GOT3 (cell line): ENCODE measurements around the gene PIM2.
"Not testable (repeated sequence)": the region's sequence is repeated elsewhere in the genome, so short reads cannot be mapped to it uniquely, and the experiment has no call there.

Experiments
- DNase-seq: peaks from one replicate; lab custom pipeline; 2025; ENCODE audit warnings: mixed read lengths; lab: John Stamatoyannopoulos, UW

The PIM2 gene

DNA sequence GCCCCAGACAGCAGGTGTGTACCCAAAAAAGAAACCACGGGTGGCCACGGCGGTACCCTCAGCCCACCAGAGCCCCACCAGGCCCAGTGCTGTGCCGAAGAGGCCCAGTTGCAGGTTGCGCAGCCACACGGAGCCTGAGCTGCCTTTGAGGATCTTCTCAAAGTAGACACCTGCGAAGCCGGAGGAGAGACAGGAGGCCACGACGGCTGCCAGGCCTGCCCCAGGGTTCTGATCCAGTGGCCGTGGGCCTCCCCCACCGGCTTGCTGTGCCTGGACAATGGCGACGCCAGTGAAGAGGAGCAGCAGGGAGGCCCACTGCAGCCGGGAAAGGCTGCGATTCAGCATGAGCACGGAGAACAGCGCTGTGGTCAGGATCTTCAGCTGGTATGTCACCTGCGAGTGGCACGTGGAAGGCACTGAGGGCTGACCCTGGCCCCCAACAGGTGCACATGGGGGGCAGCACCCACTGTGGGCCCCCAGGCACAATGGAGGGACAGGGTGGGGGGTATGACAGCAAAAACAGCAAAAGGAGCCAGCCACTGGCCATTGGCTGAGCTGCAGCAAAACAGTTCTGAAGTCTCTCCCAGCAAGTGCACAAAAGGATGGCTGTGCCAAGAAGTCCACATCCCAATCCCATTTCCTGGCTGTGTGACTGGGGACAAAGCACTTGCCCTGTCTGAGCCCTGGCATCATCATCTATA is 13.6 kb downstream of the PIM2 start:
- no peak for DNase-seq

DNA sequence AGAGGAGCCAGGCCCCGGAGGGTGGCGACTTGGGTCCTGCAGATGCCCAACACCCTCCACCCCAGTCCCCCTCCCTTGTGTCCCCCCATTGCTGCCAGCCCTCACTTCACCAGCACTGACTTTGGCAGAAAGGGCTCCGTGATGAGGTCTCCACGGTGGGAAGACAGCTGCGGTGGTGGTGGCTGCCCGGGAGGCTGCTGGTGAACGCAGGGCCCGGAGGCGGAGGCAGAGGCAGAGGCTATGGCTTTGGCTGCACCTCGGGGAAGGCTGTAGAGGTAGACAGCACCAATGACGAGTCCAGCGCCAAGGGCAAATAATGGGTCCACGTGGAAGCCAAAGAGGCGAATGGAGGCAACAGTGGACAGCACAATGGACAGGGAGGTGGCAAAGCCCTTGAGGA is 14.2 kb downstream of the PIM2 start:
- no peak for DNase-seq

DNA sequence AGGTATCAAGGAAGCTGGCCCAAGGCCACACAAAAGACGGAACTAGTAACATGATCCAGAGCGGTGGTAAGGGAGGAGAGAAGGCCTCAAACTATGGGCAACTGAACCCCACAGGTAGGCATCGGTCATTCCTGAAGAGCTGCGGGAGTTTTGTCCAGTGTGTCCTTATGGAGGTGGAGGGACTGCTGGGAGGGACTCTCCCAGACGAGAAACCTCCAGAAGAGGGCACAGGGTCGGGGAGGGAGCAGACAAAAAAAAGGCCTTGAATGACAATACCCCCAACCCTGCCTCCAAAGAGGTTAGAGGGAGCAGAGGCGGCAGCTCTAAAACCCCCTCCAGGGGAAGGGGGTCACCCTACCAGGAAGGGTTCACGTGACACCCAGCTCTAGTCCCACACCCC is 14.6 kb downstream of the PIM2 start:
- DNase-seq = no peak

DNA sequence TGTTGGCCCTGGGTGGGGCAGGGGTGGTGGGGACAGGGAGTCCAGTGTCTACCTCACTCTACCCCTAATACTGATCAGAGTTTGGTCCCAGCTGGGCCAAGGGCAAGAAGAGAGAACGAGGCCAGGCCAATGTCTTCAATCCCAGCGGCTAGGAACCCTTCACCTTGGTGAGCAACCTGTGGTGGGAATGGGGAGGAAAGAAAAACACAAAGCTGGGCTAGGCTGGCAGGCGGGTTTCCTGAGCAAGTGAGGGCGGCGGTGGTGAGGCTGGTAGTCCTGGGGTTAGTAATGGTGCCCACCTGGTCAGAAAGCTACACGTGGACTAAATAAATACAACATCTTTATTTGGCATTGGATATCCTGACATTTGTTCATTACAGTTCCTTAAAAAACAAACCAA is 15.5 kb downstream of the PIM2 start:
- DNase-seq = no peak

DNA sequence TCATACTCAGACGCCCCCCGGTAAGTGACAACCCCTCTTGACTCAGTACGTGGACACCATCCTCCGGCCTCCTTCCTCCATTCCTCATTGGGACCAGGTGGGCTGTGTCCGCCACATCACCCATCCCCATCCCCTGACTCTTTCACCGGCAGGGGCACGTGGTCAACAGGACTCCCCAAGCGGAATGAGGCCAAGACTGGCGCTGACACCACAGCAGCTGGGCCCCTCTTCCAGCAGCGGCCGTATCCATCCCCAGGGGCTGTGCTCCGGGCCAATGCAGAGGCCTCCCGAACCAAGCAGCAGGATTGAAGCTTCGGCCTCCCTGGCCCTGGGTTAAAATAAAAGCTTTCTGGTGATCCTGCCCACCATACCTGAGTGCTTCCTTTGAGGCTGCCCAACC is 16.0 kb downstream of the PIM2 start:
- no peak for DNase-seq

DNA sequence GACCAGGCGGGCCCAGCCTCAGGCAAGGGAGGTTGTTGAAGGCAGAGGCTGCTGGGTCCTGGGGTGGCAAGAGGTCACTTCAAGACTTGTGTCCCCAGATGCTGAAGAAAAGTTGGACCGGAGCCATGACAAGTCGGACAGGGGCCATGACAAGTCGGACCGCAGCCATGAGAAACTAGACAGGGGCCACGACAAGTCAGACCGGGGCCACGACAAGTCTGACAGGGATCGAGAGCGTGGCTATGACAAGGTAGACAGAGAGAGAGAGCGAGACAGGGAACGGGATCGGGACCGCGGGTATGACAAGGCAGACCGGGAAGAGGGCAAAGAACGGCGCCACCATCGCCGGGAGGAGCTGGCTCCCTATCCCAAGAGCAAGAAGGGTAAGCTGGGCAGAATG is 16.7 kb downstream of the PIM2 start:
- no peak for DNase-seq

DNA sequence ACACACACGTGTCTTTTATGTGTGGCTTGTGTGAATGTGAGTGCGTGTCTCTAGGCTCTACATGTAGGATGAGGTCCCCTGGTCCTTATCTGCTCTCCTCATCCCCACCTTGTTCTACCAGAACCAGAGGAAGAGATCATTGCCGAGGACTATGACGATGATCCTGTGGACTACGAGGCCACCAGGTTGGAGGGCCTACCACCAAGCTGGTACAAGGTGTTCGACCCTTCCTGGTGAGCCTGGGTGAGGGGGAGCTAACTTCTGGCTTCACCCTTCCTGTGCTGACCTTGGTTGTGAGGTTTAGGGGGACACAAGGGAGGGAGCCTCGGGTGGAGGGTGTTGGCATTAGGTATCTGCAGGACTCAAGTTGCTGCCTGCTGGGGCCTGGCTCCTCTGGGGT is 17.8 kb downstream of the PIM2 start:
- DNase-seq = no peak

DNA sequence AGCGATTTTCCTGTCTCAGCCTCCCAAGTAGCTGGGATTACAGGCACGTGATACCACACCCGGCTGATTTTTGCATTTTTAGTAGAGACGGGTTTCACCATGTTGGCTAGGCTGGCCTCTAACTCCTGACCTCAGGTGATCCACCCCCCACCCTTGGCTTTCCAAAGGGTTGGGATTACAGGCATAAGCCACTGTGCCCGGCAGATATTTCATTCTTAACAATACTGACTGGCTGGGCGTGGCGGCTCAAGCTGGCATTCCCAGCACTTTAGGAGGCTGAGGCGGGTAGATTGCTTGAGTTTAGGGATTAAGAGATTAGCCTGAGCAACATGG is 19.8 kb downstream of the PIM2 start:
- DNase-seq = no peak

DNA sequence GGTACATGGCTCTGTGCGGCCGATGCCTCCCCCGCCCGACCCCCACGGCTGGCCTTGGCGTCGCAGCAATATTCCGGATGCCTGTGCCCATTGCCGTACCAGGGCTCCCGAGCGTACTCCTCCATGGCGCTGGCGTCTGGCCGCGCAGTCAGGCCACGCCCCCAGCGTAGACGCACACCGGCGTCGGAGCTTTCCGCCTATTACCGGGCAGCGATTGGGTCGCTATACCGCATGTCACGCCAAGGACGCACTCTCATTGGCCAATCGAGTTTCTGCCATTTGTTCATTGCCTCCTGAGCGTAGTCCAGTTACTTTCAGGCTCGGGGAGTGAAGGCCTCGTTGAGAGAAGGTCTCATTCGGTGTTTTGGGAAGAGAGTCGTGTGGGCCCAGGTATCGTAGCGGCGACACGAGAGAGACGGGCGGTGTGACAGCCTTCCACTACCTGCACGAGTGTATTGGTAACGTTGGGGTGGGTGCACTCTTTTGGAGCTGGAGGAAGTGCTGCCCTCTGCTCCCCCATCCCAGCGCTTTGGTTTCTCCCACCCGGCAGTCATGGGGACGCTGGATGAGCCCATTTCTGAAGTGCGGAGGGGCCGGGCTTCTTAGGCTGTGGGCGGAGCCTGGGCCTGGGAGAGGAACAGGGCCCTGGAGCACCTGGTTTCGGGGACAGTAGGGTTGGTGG is 21.1 kb downstream of the PIM2 start, which contains the start of the genes PQBP1 and TIMM17B:
TSS of gene PQBP1 (plus strand) at position 306 of the 682 bp plus-strand sequence. CDS start 580 bp downstream, outside the sequence.
TSS of gene TIMM17B (minus strand) at position 144 of the 682 bp plus-strand sequence. CDS start at position 125, 19 bp downstream.
- peak; percentile 66 for DNase-seq

DNA sequence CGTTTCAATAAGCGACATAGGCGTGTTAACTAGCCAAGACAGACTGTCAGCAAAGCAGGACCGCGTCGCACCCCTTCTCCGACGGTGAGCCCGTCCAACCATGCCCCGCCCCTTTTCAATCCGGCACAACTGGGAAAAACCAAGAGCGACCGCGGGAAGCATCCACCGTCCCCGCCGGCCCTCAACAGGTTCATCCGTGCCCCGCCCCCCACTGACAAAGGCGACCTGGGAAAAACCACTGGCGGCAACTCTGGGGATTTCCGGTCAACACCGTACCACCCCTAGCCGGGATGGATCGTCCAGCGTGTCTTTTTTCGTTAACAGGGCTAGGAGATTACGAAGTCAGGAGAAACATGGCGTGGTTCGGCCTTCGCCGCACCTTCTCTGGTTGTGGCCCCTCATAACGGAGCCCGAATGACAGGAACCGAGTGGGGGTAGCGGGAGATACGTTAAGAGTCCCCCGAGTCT is 21.6 kb downstream of the PIM2 start:
- DNase-seq = no peak

DNA sequence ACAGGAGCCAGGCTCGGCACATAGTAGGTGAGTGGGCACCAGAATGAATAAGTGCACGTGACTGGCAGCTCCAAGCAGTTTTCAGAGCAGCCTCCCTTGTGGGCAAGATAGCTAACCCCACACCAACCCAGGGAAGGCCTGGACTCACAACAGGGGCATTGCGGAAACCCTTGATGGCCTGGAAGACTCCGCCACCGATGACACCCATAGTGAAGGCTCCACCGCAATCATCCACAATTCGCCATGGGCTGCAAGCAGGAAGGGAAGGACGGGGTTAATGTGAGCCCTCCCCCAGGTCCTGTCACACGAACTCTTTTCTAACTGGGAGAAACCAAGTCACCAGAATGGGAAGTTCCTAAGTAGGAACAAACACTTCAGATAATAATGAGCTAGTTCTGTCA is 22.2 kb downstream of the PIM2 start:
- no peak for DNase-seq

DNA sequence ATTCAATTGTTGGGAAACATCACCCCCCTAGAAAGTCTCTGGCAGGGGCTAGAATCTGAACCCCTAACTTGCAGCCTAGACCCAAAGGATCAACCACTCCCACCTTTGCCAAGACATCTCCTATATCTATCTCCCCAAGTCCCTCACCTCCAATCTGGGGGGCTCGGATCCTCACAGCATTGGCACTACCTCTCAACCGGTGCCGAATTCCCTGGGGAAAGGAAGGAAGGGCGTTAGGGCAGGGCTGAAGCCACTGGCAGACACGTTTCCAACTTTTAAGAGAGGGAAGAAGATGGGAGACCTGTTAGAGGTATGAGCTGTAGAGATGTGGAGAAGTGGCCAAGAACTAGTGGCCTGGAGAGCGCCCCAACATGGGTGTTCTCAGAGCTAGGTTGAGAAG is 23.9 kb downstream of the PIM2 start:
- DNase-seq = no peak

DNA sequence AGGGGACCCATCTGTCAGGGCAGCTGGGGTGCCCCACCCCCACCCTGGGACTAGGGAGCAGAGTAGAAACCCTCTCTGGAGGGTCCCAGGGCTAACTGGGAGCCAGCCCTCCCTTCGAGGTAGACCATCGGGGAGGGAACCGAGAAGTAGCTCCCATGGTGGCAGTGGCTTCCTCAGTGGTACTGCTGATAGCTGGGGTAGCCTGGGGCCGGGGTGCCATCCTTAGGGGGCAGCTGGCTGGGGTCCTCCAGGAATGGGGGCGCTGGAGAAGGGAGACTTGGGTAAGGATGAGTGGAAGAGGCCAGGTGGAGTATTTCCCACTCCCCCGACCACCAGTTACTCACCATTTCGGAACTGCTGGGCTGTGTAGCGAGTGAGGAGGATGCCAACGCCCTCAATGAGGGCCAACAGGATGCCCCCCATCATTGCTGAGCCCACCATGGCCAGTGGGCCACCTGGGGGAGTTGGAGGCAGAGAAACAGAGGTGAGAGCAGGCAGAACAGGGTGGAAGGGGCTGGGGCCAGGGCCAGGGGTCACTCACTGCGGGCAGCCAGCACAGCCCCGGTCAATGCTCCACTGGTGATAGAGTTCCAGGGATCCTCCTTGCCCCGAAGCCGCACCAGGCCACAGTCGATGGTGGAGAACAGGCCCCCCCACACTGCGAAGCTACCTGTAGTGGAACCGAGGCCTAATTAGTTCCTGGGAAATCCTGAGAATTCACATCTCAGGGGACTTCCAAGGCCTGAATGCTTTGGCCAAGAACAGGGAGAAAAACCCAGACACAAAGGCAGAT is 25.1 kb downstream of the PIM2 start:
- DNase-seq = no peak

DNA sequence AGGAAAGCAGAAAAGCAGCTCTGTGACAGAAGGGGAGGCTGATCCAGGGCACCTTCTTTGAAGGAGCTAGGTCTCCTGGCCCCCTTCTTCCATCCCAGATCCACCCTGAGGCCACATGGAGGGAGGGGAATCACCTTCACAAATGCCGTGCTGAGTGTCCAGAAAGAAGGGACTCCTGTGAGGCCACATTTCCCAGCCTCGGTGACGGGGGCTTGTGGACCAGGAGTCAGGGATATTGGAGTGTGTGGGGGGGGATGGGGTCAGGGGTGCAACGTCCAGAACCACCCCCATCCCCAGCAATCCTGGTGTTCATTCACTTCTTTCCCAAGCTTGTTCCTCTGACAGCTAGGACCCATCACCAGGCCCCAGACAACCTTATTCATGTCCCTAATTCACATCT is 25.9 kb downstream of the PIM2 start:
- DNase-seq = no peak

DNA sequence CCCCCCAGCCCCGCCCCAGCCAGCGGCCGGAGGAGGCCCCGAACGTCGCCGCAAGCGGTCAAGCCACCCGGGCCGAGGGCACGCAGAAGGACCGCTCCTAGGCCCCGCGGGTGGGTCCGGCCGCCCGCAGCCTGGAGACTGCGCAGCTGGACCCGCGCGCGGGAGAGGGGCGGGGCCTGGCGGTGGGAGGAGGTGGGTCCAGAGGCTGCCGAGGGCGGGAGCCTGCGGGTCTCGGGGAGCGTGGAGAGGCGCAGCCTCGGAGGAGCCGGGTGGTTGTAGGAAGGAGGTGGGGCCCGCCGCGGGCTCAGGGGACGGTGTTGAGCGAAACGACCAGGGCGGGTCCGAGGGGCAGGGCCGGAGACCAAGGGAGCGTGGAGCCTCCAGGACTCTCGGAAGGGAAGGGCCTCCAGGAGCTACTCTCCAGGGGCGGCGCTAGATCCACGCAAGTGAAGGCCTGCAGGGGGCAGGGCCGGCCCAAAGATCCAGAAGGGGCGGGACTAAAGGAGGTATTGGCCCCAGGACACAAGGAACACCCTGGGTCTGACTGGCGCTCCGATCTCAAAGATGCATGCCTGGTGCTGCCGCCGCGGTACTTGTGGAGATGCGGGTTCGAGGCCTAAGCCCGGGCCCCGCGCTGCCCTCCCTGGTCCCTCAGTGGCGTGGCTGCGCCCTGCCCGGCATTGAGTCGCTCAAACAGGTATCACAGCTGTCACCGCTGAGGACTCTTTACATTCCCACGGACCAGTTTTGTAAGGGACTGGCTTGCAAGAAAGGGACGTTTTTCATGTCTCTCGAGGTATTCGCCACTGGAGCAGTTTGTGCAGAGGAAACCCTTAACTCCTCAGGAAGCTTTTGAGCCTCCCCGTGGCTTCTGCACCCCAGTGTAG is 27.2 kb downstream of the PIM2 start:
- peak; percentile 68 for DNase-seq

DNA sequence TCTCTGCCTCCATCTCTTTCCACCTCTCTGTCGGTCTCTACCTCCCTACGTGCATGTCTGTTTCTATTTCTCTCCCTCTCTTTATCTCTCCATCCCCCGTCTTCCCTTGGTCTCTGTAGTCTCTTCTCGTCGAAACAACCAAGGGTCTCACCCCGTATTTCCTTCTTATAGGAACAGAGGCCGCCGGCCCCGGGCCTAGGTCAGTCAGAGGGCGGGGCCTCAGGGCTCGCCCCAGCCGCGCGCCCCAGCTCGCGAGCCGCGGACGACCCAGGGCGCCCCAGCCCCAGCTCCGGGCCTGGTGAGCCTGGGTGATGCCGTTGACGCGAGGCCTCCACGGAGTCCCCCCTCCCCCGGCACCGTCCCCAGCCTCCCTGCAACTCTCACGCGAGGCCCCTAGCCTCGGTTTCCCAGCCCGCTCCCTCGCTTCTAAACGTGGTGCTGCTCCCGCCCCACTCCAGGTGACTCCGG is 27.9 kb downstream of the PIM2 start:
- DNase-seq = no peak

DNA sequence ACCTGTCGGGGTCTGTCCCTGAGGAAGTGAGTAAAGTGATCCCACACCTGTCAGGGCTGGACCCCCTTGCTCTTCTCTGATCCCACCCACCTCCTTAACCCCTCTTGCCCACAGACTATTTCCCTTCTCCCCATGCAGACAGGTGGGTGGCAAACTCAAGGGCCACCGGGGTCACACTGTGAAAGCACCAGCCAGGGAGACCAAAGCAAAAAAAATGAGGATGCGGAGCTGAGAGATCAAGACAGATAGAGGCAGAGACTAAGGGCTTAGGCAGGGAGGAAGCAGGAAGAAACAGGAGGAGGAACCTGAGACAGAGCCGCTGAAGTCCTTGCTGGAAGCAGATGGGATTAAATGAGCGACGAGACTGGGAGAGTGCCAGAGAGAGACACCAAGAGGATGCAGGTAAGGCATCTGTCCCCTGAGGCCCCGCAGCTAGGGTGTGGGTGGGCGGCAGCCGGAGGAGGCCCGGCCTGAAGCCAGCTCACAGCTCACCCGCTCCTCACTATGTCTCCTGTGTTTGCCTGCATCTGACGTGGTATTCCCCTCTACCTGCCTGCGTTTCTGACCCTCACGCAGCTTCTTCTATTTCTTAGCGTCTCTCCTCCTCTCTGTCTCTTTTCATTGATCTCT is 28.4 kb downstream of the PIM2 start:
- DNase-seq = no peak

DNA sequence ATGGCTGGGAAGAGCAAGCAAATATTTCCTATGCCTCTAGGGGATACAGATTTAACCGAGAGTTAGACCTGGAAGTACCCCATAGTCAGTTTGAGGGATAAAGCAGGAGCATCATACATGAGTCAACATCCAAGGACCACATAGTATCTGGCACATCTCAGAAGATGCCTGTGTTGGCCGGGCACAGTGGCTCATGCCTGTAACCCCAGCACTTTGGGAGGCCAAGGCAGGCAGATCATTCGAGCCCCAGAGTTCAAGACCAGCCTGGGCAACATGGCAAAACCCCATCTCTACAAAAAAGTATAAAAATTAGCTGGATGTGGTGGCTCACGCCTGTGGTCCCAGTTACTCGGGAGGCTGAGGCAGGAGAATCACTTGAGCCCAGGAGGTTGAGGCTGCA is 32.2 kb downstream of the PIM2 start:
- DNase-seq = not testable (repeated sequence)

DNA sequence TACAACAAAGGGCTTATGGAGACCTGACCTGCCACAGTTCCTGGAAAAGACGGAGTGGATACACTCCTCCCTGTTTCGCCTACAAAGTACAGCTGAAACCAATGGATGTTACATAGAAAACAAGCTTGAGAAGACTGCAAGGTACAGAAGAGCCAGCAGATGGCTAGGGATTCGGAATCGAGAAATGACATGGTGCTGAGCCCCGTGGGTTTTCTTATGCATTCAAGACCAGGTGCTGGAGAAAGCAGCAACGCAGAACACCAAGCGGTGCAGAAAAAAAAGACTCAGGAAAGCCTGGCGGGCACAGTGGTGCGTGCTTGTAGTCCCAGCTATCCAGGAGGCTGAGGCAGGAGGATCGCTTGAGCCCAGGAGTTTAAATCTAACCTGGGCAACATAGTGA is 35.1 kb downstream of the PIM2 start:
- DNase-seq = no peak

DNA sequence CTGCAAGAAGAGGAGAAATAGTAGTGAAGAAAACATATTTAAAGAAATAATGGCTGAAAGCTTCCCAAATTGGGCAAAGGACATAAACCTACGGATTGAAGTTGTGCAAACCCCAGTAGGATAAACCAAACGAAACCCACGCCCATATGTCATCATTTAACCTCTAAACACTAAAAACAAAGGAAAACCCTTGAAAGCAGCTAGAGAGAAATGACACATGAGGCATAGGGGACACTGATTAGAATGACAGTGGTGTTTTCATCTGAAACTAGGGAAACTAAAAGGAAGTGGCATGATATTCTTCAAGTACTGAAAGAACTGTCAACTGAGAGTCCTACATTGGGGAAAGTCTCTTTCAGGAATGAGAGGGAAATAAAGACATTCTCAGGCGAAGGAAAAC is 41.9 kb downstream of the PIM2 start:
- not testable (repeated sequence) for DNase-seq

DNA sequence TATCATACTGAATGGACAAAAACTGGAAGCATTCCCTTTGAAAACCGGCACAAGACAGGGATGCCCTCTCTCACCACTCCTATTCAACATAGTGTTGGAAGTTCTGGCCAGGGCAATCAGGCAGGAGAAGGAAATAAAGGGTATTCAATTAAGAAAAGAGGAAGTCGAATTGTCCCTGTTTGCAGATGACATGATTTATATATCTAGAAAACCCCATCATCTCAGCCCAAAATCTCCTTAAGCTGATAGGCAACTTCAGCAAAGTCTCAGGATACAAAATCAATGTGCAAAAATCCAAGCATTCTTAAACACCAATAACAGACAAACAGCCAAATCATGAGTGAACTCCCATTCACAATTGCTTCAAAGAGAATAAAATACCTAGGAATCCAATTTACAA is 46.8 kb downstream of the PIM2 start:
- DNase-seq = not testable (repeated sequence)
